ENCODE measurements around the gene C10orf95. TPM values are rescaled to one million over a fixed set of nuclear protein-coding genes. Genes with fewer than 3 reads are reported as not detected.

The C10orf95 gene
- total RNA-seq, 1 donor from 2014 or later: not detected

GRCh38 chr10:102414749-102415148 is 36.6 kb downstream of the C10orf95 start:
- H3K27ac Mint-ChIP-seq (ENCODE audit: unreplicated experiment): peak overlapping the region; percentile 99
- H3K4me1 Mint-ChIP-seq (ENCODE audit: low read depth, unreplicated experiment): peaks cover 51% of the 10 kb centered on the region
- H3K4me3 Mint-ChIP-seq (ENCODE audit: unreplicated experiment): no peak overlapping the region
- DNase-seq: no peak
- peaks cover 21% of the 10 kb centered on the region for H3K9me3 Mint-ChIP-seq (ENCODE audit: unreplicated experiment)
- TF ChIP-seq, protein P1, sequence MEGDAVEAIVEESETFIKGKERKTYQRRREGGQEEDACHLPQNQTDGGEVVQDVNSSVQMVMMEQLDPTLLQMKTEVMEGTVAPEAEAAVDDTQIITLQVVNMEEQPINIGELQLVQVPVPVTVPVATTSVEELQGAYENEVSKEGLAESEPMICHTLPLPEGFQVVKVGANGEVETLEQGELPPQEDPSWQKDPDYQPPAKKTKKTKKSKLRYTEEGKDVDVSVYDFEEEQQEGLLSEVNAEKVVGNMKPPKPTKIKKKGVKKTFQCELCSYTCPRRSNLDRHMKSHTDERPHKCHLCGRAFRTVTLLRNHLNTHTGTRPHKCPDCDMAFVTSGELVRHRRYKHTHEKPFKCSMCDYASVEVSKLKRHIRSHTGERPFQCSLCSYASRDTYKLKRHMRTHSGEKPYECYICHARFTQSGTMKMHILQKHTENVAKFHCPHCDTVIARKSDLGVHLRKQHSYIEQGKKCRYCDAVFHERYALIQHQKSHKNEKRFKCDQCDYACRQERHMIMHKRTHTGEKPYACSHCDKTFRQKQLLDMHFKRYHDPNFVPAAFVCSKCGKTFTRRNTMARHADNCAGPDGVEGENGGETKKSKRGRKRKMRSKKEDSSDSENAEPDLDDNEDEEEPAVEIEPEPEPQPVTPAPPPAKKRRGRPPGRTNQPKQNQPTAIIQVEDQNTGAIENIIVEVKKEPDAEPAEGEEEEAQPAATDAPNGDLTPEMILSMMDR (IDR thresholded peaks at IDR 0.05; ENCODE audit: partially characterized antibody, unreplicated experiment): no peak
- H3K36me3 Mint-ChIP-seq (ENCODE audit: unreplicated experiment): no peaks in the 10 kb centered on the region
- peaks cover 18% of the 10 kb centered on the region for H3K27me3 Mint-ChIP-seq (ENCODE audit: unreplicated experiment)

- H3K4me1 Mint-ChIP-seq (ENCODE audit: low read depth, unreplicated experiment): peaks cover 52% of the 10 kb centered on the region
Measured at GRCh38 chr10:102413806-102414561, 37.4 kb downstream of the C10orf95 start.

DNA sequence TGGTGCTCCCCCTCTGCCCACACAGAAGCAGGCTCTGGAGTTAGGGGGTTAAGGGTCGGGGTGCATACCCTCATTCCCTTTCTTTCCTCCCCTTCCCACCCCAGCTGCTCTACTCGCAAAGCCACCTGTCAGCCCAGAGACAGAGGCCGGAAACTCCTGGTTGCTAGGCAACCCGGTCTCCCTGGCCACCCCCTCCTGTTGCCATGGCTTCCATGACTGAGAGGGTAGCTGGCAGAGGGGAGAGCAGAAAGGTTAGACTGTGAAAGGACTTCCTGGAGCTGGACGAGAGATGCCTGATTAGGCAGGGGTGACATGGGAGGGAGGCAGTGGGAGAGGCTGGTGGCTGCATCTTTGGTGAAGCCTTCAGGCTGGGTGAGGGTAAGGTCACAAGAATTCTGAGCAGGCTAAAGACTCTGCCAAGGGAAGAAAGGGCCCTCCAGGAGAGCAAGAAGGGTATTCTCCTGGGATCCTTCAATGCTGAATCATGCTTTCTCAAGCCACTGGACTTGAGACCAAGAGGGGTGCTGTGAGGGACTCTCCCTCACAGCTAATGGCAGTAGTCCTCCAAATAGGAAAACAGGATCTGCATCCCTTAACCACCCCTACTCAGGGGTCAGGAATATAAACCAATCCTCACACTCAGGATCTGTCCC is 38.2 kb downstream of the C10orf95 start:
- Mint-ChIP-seq H3K4me1 (ENCODE audit: low read depth, unreplicated experiment) (peaks cover 54% of the 10 kb centered on the region), H3K27me3 (ENCODE audit: unreplicated experiment) (peaks cover 20% of the 10 kb centered on the region), H3K27ac (ENCODE audit: unreplicated experiment) (peak overlapping the region; percentile 99), H3K4me3 (ENCODE audit: unreplicated experiment) (peak overlapping the region; percentile 85), H3K9me3 (ENCODE audit: unreplicated experiment) (peaks cover 22% of the 10 kb centered on the region), H3K36me3 (ENCODE audit: unreplicated experiment) (no peaks in the 10 kb centered on the region)
- TF ChIP-seq, protein P1 (IDR thresholded peaks at IDR 0.05; ENCODE audit: partially characterized antibody, unreplicated experiment): no peak
- peak; percentile 77 for DNase-seq

More at GRCh38 chr10:102413806-102414561, 37.4 kb downstream of the C10orf95 start:
- no peak overlapping the region for H3K4me3 Mint-ChIP-seq (ENCODE audit: unreplicated experiment)
- H3K27ac Mint-ChIP-seq (ENCODE audit: unreplicated experiment): peak overlapping the region; percentile 99
- TF ChIP-seq, protein P1 (IDR thresholded peaks at IDR 0.05; ENCODE audit: partially characterized antibody, unreplicated experiment): no peak
- no peaks in the 10 kb centered on the region for H3K36me3 Mint-ChIP-seq (ENCODE audit: unreplicated experiment)
- peaks cover 19% of the 10 kb centered on the region for H3K27me3 Mint-ChIP-seq (ENCODE audit: unreplicated experiment)
- no peak for DNase-seq
- peaks cover 22% of the 10 kb centered on the region for H3K9me3 Mint-ChIP-seq (ENCODE audit: unreplicated experiment)

DNA sequence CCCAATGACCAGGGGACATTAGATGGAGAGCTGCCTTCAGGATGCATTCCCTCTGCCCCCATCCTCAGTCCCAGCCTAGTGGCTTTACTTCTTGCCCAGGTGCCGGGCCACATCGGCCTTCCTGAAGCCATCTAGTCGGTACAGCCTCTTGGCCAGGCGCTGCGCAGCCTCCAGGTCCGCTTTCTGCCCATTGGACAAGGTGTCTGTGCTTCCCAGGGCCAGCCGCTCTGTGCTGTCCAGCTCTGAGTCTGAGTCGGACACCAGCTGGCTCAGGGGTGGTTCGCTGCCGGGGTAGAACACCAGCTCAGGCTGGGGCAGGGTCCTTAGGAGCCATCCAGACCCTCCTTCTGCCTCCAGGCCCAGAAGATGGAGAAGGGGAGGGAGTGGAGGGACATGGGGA is 39.0 kb downstream of the C10orf95 start:
- Mint-ChIP-seq H3K36me3 (ENCODE audit: unreplicated experiment) (no peaks in the 10 kb centered on the region), H3K4me1 (ENCODE audit: low read depth, unreplicated experiment) (peaks cover 53% of the 10 kb centered on the region), H3K27ac (ENCODE audit: unreplicated experiment) (peak overlapping the region; percentile 99), H3K27me3 (ENCODE audit: unreplicated experiment) (peaks cover 21% of the 10 kb centered on the region), H3K9me3 (ENCODE audit: unreplicated experiment) (peaks cover 19% of the 10 kb centered on the region), H3K4me3 (ENCODE audit: unreplicated experiment) (peak overlapping the region; percentile 89)
- TF ChIP-seq, protein P1 (IDR thresholded peaks at IDR 0.05; ENCODE audit: partially characterized antibody, unreplicated experiment): no peak
- DNase-seq: no peak

Data from glutamatergic neuron (in vitro differentiated cells).